Measurements from ENCODE around the gene DIABLO.
"Not testable (repeated sequence)": the region's sequence is repeated elsewhere in the genome, so short reads cannot be mapped to it uniquely, and the experiment has no call there.

The DIABLO gene

GRCh38 chr12:122187466-122187865 lies 38.4 kb downstream of the DIABLO start:
- DNase-seq: no peak

DNA sequence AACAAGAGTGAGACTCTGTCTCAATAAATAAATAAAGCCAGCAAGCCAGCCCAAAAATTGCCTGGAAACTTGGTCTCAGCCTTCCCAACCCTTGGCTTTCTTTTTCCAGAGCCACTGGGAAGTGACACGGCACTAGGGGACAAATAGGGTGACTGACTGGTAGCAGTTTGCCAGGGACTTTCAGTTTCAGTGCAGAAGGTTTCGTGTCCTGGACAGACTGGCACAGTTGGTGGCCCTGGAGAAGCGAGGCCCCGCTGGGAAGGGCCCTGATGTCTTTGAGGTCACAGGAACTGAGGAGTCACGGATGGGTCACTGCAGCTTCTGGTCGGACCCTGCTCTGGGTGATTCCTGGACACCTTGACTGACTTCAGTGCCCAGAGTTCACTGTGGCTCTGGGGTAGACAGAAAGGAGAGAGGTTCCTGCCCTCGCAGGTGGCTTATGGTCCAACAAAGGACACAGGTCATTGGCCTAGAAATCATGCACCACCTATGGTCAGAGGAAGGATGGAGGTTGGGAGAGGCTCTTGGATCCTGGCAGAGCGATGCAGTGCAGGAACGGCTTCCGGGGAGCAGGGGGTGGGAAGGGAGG lies 40.3 kb downstream of the DIABLO start:
- no peak for DNase-seq

GRCh38 chr12:122185079-122185478 lies 40.8 kb downstream of the DIABLO start:
- no peak for DNase-seq

- no peak for DNase-seq
Observed at GRCh38 chr12:122184517-122184916, 41.3 kb downstream of the DIABLO start.

DNA sequence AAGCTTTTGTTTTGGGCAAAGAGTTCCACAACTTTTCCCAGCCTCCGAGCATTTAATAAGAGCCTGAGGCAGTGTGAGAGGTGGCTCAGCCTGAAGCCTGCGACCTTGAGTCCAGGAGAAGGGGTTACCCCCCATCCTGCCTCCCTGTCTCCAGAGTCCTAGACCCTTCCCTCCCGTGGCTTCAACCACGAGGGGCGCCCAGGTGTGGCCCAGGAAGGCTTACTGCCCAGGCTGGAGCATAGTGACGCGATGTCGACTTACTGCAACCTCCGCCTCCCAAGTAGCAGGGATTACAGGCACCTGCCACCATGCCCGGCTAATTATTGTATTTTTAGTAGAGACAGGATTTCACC lies 42.3 kb downstream of the DIABLO start:
- peak; percentile 44 for DNase-seq

GRCh38 chr12:122182887-122183587 lies 42.8 kb downstream of the DIABLO start, which contains the start of gene LRRC43:
Gene LRRC43 (plus strand): TSS chr12:122183123. CDS start chr12:122183145, 22 bp downstream.
- DNase-seq: peak; percentile 96

DNA sequence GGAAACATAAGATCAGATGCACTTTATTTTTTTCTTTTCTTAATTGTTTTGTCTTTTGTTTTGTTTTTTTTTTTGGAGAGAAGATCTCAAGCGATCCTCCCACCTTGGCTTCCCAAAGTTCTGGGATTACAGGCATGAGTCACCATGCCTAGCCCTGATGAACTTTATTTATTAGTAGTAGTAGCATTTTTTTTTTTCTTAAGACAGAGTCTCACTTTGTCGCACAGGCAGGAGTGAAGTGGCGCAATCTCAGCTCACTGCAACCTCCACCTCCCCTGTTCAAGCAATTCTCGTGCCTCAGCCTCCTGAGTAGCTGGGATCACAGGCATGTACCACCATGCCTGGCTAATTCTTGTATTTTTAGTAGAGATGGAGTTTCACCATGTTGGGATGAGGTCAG lies 49.4 kb downstream of the DIABLO start:
- DNase-seq: not testable (repeated sequence)

DNA sequence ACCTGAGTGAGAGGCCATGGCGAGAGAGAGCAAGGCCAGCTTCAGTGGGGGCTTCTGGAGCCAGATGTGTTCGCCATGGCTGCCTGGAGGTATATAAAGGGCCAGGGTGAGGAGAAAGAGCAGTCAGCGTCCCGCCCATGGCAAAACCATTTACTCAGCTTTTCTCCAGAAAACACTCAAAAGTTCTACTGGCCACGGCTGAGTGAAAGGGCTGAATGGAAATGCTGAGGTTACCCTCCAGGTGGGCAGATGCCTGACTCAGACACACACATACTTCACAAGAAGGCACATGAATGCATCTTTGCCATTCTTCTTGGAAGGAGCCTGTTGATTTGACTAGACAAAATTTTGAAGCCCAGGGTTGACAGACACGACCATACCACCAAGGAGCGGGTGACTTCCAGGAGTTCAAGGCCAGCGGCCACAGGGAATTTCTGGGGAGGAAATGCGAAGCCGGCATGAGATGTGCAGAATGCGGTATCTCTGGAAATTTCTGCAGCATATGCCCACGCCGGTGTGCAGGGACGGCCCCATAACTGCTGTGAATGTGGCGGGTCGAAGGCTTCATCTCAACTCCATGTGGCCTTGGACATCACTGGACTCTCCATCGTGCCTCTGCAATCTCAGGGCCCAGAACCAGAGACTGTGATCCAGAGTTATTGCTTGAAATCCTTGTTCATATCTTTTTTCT lies 51.6 kb downstream of the DIABLO start, which contains the start of gene IL31:
IL31 (minus strand) TSS at position 67 of the 691 bp plus-strand sequence; CDS start at position 18, 49 bp downstream.
- DNase-seq: no peak

DNA sequence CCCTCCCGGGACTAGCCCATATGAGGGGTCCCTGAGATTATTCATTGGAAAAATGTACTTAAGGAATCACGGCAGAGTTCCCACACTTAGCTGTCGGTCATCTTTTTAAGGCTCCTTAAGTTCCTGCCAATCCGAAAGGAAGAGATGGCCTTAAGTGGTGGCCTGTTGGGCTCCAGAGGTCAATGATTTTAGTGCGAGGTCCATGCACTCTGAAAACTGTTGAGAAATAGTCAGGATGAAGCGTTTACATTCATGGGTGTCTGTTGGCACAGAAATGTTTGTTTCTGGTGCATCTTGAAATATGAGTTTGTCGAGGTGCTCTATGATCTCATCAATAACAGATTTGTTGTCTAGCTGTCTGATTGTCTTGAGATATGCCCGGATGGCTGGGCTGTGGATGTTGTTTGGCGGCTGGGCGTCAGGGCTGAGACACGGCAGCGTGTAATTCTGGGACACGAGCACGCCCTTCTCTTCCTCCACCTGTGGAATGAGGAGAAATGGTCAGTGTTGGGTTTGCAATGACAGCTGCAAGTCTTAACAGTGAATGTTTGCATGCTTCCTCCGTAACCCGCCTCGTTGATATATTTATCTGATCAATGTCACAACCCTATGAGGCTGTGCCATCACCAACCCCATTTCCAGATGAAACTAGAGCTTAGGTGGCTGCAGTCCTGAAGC lies 53.5 kb downstream of the DIABLO start:
- DNase-seq: no peak

DNA sequence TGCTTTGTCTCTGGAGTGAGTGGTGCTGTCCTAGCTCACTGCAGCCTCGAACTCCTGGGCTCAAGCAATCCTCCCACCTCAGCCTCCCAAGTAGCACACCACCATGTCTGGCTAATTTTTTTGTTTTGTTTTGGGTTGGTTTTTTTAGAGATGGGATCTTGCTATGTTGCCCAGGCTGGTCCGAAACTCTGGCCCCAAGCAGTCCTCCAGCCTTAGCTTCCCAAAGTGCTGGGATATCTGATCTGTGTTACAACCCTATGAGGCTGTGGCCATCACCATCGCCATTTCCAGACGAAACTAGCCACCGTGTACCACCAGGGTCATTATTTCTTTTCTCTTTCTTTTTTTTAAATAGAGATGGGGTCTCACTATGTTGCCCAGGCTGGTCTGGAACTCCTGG lies 54.5 kb downstream of the DIABLO start:
- no peak for DNase-seq

DNA sequence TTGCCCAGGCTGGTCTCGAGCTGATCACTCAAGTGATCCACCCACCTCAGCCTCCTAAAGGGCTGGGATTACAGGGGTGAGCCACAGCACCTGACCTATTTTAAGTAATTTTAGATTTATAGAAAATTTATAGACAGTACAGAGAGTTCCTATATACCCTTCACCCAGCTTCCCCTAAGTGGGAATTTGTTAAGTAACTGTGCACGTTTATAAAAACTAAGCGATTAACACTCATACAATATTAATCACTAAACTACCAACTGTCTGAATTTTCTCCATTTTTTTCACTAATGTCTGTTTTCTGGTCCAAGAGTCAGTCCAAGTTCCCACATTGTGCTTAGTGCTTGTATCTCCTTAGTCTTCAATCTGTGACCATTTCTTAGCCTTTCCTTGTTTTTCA lies 57.4 kb downstream of the DIABLO start:
- no peak for DNase-seq

GRCh38 chr12:122167356-122167925 lies 58.4 kb downstream of the DIABLO start:
- no peak for DNase-seq

DNA sequence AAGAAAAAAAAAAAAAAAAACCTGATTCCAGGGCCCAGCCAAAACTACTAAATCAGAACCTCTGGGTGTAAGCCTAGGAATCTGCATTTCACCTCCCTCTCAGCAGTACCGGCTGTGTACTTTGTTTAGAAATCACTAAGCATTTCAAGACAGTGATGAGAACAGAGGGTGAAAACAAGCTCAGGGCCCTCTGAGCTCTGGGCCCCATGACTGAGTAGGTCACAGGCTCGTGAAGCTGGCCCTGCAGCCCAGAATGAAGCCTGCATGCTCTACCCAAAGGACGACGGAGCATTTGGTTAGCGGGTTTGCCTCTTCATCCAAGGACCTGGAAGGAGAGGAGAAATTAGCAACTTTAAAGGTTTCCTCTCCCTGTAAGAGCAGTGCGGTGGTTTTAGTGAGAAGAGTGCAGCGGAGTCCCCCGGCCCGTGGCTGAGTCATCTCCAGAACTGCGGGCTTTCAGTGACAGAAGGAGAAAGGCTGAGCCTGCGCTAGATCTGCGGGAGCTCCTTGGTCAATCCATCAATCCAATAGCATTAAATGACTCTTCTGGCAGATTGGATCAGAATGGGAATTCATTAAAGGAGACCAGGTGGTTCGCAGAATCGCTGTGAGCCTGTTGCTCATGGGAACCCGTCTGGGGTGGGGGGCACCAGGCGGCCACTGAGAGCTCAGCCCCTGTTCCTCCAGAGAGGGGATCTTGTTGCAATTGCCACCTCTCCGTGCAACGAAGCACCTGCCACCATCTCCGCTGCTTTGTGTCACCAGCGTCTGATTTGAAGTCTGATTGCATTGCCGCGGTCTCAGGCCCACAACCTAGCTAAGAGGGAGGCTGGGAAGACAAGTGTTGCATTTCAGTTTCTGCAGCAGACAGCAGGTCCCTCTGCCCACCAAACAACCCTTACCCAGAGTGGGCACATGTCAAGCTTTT lies 59.2 kb downstream of the DIABLO start:
- no peak for DNase-seq

- DNase-seq: no peak
Observed at GRCh38 chr12:122162976-122163375, 62.9 kb downstream of the DIABLO start.

DNA sequence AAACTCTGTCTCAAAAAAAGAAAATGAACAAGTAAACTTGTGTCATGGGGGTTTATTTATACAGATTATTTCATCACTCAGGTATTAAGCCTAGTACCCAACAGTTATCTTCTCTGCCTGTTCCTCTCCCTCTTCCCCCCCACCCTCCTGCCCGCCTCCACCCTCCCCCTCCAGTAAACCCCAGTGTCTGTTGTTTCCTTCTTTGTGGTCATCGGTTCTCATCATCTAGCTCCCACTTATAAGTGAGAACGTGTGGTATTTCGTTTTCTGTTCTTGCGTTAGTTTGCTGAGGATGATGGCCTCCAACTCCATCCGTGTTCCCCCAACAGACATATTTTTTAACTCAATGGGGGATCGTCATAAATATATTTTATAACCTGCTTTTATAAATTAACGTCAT lies 64.2 kb downstream of the DIABLO start:
- DNase-seq: no peak

DNA sequence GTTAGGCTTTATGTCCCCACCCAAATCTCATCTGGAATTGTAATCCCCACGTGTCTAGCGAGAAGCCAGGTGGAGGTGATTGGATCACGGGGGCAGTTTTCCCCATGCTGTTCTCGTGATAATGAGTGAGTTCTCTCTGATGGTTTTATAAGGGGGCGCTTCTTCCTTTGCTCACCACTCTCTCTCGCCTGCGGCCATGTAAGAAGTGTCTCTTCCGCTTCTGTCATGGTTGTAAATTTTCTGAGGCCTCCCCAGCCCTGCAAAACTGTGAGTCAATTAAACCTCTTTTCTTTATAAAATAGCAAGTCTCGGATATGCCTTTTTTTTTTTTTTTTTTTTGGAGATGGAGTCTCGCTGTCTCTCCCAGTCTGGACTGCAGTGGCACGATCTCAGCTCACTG lies 65.1 kb downstream of the DIABLO start:
- DNase-seq: no peak

DNA sequence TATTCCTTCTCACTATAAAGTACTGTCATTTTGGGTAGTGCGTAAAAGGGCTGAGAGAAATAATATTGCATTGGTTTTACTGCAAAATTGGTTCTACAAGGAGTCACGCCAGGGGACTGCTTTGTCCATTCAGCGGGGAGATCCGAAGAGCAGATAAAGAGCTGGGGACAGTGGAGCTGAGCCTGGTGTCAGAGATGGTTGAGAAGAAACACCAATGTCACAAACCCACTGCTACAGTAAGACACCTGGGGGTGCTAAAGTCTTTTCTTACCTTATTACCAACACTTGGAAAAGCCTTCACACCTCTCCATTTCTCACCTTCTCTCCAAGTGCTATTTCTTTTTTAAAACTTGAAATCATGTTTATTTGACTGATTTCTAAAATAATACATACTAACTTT lies 66.0 kb downstream of the DIABLO start:
- DNase-seq: peak; percentile 33

DNA sequence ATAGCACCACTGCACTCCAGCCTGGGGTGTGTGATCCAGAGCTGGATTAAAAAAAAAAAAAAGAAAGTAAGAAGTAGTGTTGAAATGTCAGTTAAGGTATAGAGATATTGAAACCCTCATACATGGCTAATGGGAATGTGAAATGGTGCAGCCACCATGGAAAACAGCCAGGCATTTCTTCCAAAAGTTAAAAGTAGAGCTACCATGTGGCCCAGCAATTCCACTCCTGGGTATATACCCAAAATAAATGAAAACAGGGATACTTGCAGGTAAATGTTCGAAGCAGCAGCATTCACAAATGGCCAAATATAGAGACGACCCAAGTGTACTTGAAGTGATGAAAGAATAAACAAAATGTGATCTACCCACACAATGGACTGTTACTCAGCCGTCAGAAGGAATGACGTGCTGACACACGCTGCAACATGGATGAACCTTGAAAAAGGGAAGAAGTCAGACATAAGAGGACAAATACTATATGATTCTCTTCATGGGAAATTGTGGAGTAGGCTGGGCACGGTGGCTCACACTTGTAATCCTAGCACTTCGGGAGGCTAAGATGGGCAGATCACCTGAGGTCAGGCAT lies 67.1 kb downstream of the DIABLO start:
- DNase-seq: peak; percentile 26

Measured in DMS53 (cell line).